CD4-positive, alpha-beta memory T cell (primary cell): Measurements from ENCODE around the gene CCDC175. TPM values are rescaled to one million over a fixed set of nuclear protein-coding genes. Genes with fewer than 3 reads are reported as not detected.

Experiments used
- CTCF ChIA-PET: fragments of 350-600 bp; sonication (Branson Sonifier 250); formaldehyde crosslinking; loops from one replicate; lab custom pipeline; 2021; ENCODE audit warnings: inconsistent platforms; ENCODE audit not compliant: partially characterized antibody; lab: Charles Lee
- POLR2A ChIA-PET: fragments of 350-600 bp; sonication (Branson Sonifier 250); formaldehyde crosslinking; loops from one replicate; lab custom pipeline; 2021; ENCODE audit not compliant: partially characterized antibody; lab: Charles Lee
- DNase-seq, 5 donors: peaks; one replicate each; pipeline versions ENCODE4 v3.0.0 to v3.0.0-alpha.2; 2020 to 2022; ENCODE audit warnings: mixed read lengths in 1 of 5
- H3K27ac ChIP-seq: one replicate; pipeline ENCODE4 v1.7.0; 2013; ENCODE audit warnings: low read depth, low read length
- H3K27me3 ChIP-seq: 2 replicates; pipeline ENCODE4 v1.7.0; 2013; ENCODE audit warnings: mild to moderate bottlenecking, low read length, moderate library complexity; ENCODE audit not compliant: insufficient read depth
- H3K36me3 ChIP-seq: 2 replicates; pipeline ENCODE4 v1.7.0; 2013; ENCODE audit warnings: mild to moderate bottlenecking, low read length, moderate library complexity; ENCODE audit not compliant: insufficient read depth
- H3K4me1 ChIP-seq: 2 replicates; pipeline ENCODE4 v1.7.0; 2013; ENCODE audit warnings: mild to moderate bottlenecking, low read length, moderate library complexity; ENCODE audit not compliant: insufficient read depth
- H3K4me3 ChIP-seq, 2 donors: one replicate each; pipeline ENCODE4 v1.7.0; 2013; ENCODE audit warnings: low read length in 2 of 2, mild to moderate bottlenecking in 1 of 2
- H3K9me3 ChIP-seq, 2 donors: one replicate each; pipeline ENCODE4 v1.7.0; 2013; ENCODE audit warnings: low read length in 2 of 2, control low read depth in 1 of 2; ENCODE audit not compliant: control insufficient read depth in 1 of 2
- H3K27ac Mint-ChIP-seq, 7 donors: one replicate each; pipeline ENCODE4 v1.8.0; 2020 to 2021; ENCODE audit warnings: mixed read lengths in 7 of 7, mild to moderate bottlenecking in 6 of 7, inconsistent platforms in 3 of 7, moderate library complexity in 3 of 7
- H3K27me3 Mint-ChIP-seq, 2 donors: one replicate each; pipeline ENCODE4 v1.8.0; 2020 to 2021; ENCODE audit warnings: mixed read lengths in 2 of 2
- H3K36me3 Mint-ChIP-seq, 2 donors: one replicate each; pipeline ENCODE4 v1.8.0; 2020 to 2021; ENCODE audit warnings: mixed read lengths in 2 of 2, inconsistent platforms in 1 of 2, mild to moderate bottlenecking in 1 of 2
- H3K4me1 Mint-ChIP-seq, 4 donors: one replicate each; pipeline ENCODE4 v1.8.0; 2020 to 2021; ENCODE audit warnings: mixed read lengths in 4 of 4, mild to moderate bottlenecking in 1 of 4
- H3K4me3 Mint-ChIP-seq, 8 donors: one replicate each; pipeline ENCODE4 v1.8.0; 2020 to 2021; ENCODE audit warnings: mixed read lengths in 8 of 8, mild to moderate bottlenecking in 7 of 8, moderate library complexity in 6 of 8, inconsistent platforms in 3 of 8
- H3K9me3 Mint-ChIP-seq, 8 donors: one replicate each; pipeline ENCODE4 v1.8.0; 2020 to 2021; ENCODE audit warnings: mixed read lengths in 8 of 8, mild to moderate bottlenecking in 5 of 8, inconsistent platforms in 3 of 8, moderate library complexity in 1 of 8
- intact Hi-C: fragments of 100-400 bp; cut with micrococcal nuclease; formaldehyde crosslinking; loops from one replicate; pipeline ENCODE4 v1.15.1; 2023
- polyA plus RNA-seq, 2 donors: library from polyadenylated mRNA; unstranded; fragments of 300-500 nt; fragmentation: Illumina TruSeq; gene quantifications; one replicate each; pipeline ENCODE4 v1.2.3, GENCODE V29; 2021
- total RNA-seq, 2 experiments: library from RNA; stranded (reverse); gene quantifications; one replicate each; pipeline ENCODE4 v1.2.3, GENCODE V29; 2021

The CCDC175 gene
- total and polyA plus RNA-seq, 4 experiments from 2014 or later: not detected

GRCh38 chr14:59478540-59478939 lies 98.1 kb downstream of the CCDC175 start:
- peaks cover 8% of the 10 kb centered on the region for H3K36me3 ChIP-seq
- Mint-ChIP-seq H3K36me3 (peaks cover 6 to 18% of the 10 kb centered on the region in 2 donors), H3K27me3 (no peaks in the 10 kb centered on the region), H3K9me3 (no peaks in the 10 kb centered on the region), H3K27ac (peak overlapping the region in 2 of 7 donors; percentile 1 to 23), H3K4me3 (no peak overlapping the region), H3K4me1 (peaks cover 35 to 52% (median 36%) of the 10 kb centered on the region in 4 donors)
- H3K27ac ChIP-seq: no peak overlapping the region
- POLR2A ChIA-PET: no interaction called here
- H3K27me3 ChIP-seq: no peaks in the 10 kb centered on the region
- H3K4me1 ChIP-seq: peaks cover 37% of the 10 kb centered on the region
- intact Hi-C loops: no loop called here
- CTCF ChIA-PET: interaction anchor here (0.9 to 1.6 kb wide), 2 partner anchors 29 to 98 kb away, joined by 4 to 5 read pairs; partner anchors contain the start of gene CCDC175
- no peak overlapping the region for H3K4me3 ChIP-seq
- H3K9me3 ChIP-seq: no peaks in the 10 kb centered on the region
- DNase-seq: no peak

GRCh38 chr14:59475709-59476108 lies 100.9 kb downstream of the CCDC175 start:
- H3K27me3 Mint-ChIP-seq: no peaks in the 10 kb centered on the region
- POLR2A ChIA-PET: interaction anchor here (0.6 to 1.3 kb wide), 2 partner anchors 9 to 1048 kb away, joined by 3 read pairs; partner anchors contain the start of genes JKAMP and KIAA0586
- intact Hi-C loops: no loop called here
- peaks cover 8% of the 10 kb centered on the region for H3K4me1 ChIP-seq
- no peak overlapping the region for H3K4me3 ChIP-seq
- no peaks in the 10 kb centered on the region for H3K27me3 ChIP-seq
- H3K27ac Mint-ChIP-seq: no peak overlapping the region
- CTCF ChIA-PET: interaction anchor here (3.2 kb wide), 1 partner anchor 8 kb away, joined by 9 read pairs; the partner anchor contains the start of genes JKAMP and L3HYPDH
- no peak for DNase-seq
- H3K9me3 ChIP-seq: no peaks in the 10 kb centered on the region
- H3K4me1 Mint-ChIP-seq: peaks cover 9 to 28% (median 12%) of the 10 kb centered on the region in 4 donors
- no peak overlapping the region for H3K27ac ChIP-seq
- H3K9me3 Mint-ChIP-seq: no peaks in the 10 kb centered on the region
- no peak overlapping the region for H3K4me3 Mint-ChIP-seq
- peaks cover 9 to 17% of the 10 kb centered on the region in 2 donors for H3K36me3 Mint-ChIP-seq
- peaks cover 8% of the 10 kb centered on the region for H3K36me3 ChIP-seq

GRCh38 chr14:59474172-59474571 lies 102.4 kb downstream of the CCDC175 start:
- no peaks in the 10 kb centered on the region for H3K9me3 Mint-ChIP-seq
- peaks cover 0 to 18% (median 3%) of the 10 kb centered on the region in 4 donors for H3K4me1 Mint-ChIP-seq
- H3K4me1 ChIP-seq: no peaks in the 10 kb centered on the region
- H3K9me3 ChIP-seq: no peaks in the 10 kb centered on the region
- POLR2A ChIA-PET: interaction anchor here (0.7 to 1.7 kb wide), 2 partner anchors 9 kb away, joined by 3 to 9 read pairs; partner anchors contain the start of genes GPR135, JKAMP and L3HYPDH
- H3K27me3 ChIP-seq: no peaks in the 10 kb centered on the region
- H3K4me3 Mint-ChIP-seq: no peak overlapping the region
- H3K36me3 ChIP-seq: peaks cover 8% of the 10 kb centered on the region
- no peak overlapping the region for H3K4me3 ChIP-seq
- no peak overlapping the region for H3K27ac ChIP-seq
- H3K27me3 Mint-ChIP-seq: no peaks in the 10 kb centered on the region
- CTCF ChIA-PET: interaction anchor here (3.2 kb wide), 1 partner anchor 10 kb away, joined by 9 read pairs; the partner anchor contains the start of genes JKAMP and L3HYPDH
- DNase-seq: no peak
- intact Hi-C loops: no loop called here
- peaks cover 9 to 17% of the 10 kb centered on the region in 2 donors for H3K36me3 Mint-ChIP-seq
- no peak overlapping the region for H3K27ac Mint-ChIP-seq

GRCh38 chr14:59465316-59466135 lies 111.1 kb downstream of the CCDC175 start, which contains the start of gene GPR135:
Gene GPR135 (minus strand): TSS chr14:59465380. CDS start chr14:59465226, 154 bp downstream.
- peak; percentile 50 to 67 (median 55) for DNase-seq
- no peaks in the 10 kb centered on the region for H3K9me3 ChIP-seq
- peak within 1 kb of the TSS; percentile 33 for H3K27ac ChIP-seq
- Mint-ChIP-seq H3K4me3 (peak within 1 kb of the TSS; percentile 89 to 94 (median 92)), H3K27me3 (peaks cover 0 to 2% of the 10 kb centered on the region in 2 donors), H3K27ac (peak within 1 kb of the TSS; percentile 80 to 93 (median 92)), H3K36me3 (no peaks in the 10 kb centered on the region), H3K9me3 (no peaks in the 10 kb centered on the region), H3K4me1 (peaks cover 5 to 16% (median 10%) of the 10 kb centered on the region in 4 donors)
- H3K27me3 ChIP-seq: no peaks in the 10 kb centered on the region
- ChIA-PET POLR2A (interaction anchor here (0.9 to 3.8 kb wide), 7 partner anchors 9 to 1038 kb away, joined by 3 to 39 read pairs (median 3); partner anchors contain the start of genes DAAM1, JKAMP, KIAA0586 and L3HYPDH), CTCF (interaction anchor here (1.1 kb wide), 1 partner anchor 111 kb away, joined by 3 read pairs; the partner anchor contains the start of gene CCDC175)
- peaks cover 9% of the 10 kb centered on the region for H3K4me1 ChIP-seq
- H3K36me3 ChIP-seq: no peaks in the 10 kb centered on the region
- intact Hi-C loops: loop anchor here (1.0 kb wide), 2 partner anchors 19 to 277 kb away; partner anchors contain the start of genes DAAM1, JKAMP and L3HYPDH
- peak within 1 kb of the TSS in 1 of 2 donors; percentile 54 for H3K4me3 ChIP-seq

GRCh38 chr14:59464486-59465315 lies 111.9 kb downstream of the CCDC175 start:
- intact Hi-C loops: loop anchor here (1.0 kb wide), 2 partner anchors 20 to 276 kb away; partner anchors contain the start of genes DAAM1, JKAMP and L3HYPDH
- H3K9me3 ChIP-seq: no peaks in the 10 kb centered on the region
- peak; percentile 63 to 79 (median 67) for DNase-seq
- ChIA-PET POLR2A (interaction anchor here (1.1 to 3.8 kb wide), 7 partner anchors 9 to 1037 kb away, joined by 3 to 39 read pairs (median 3); partner anchors contain the start of genes DAAM1, JKAMP, KIAA0586 and L3HYPDH), CTCF (interaction anchor here (0.9 to 3.5 kb wide), 3 partner anchors 19 to 335 kb away, joined by 3 to 13 read pairs (median 3); partner anchors contain the start of genes CCDC175, JKAMP and L3HYPDH)
- Mint-ChIP-seq H3K36me3 (peaks cover 0 to 2% of the 10 kb centered on the region in 2 donors), H3K4me3 (peak overlapping the region; percentile 87 to 94 (median 92)), H3K27ac (peak overlapping the region; percentile 80 to 92 (median 90)), H3K9me3 (no peaks in the 10 kb centered on the region), H3K27me3 (peaks cover 0 to 2% of the 10 kb centered on the region in 2 donors), H3K4me1 (peaks cover 5 to 16% (median 10%) of the 10 kb centered on the region in 4 donors)
- H3K27ac ChIP-seq: peak overlapping the region; percentile 33
- H3K36me3 ChIP-seq: no peaks in the 10 kb centered on the region
- peaks cover 9% of the 10 kb centered on the region for H3K4me1 ChIP-seq
- H3K27me3 ChIP-seq: no peaks in the 10 kb centered on the region
- H3K4me3 ChIP-seq: peak overlapping the region in 1 of 2 donors; percentile 54

GRCh38 chr14:59463787-59464485 lies 112.7 kb downstream of the CCDC175 start:
- peak overlapping the region in 1 of 2 donors; percentile 54 for H3K4me3 ChIP-seq
- Mint-ChIP-seq H3K4me3 (peak overlapping the region; percentile 89 to 94 (median 91)), H3K4me1 (peaks cover 5 to 16% (median 10%) of the 10 kb centered on the region in 4 donors), H3K36me3 (peaks cover 0 to 6% of the 10 kb centered on the region in 2 donors), H3K27ac (peak overlapping the region in 6 of 7 donors; percentile 60 to 93 (median 76)), H3K9me3 (no peaks in the 10 kb centered on the region), H3K27me3 (peaks cover 0 to 4% of the 10 kb centered on the region in 2 donors)
- intact Hi-C loops: no loop called here
- peak in 1 of 5 donors; percentile 43 for DNase-seq
- H3K36me3 ChIP-seq: no peaks in the 10 kb centered on the region
- ChIA-PET POLR2A (interaction anchor here (1.2 to 3.8 kb wide), 5 partner anchors 19 to 1036 kb away, joined by 3 to 39 read pairs (median 4); partner anchors contain the start of genes DAAM1, JKAMP, KIAA0586 and L3HYPDH), CTCF (interaction anchor here (0.9 to 3.5 kb wide), 4 partner anchors 20 to 334 kb away, joined by 3 to 13 read pairs (median 4); partner anchors contain the start of genes CCDC175, JKAMP and L3HYPDH)
- peak overlapping the region; percentile 33 for H3K27ac ChIP-seq
- no peaks in the 10 kb centered on the region for H3K9me3 ChIP-seq
- peaks cover 9% of the 10 kb centered on the region for H3K4me1 ChIP-seq
- no peaks in the 10 kb centered on the region for H3K27me3 ChIP-seq
